SK-N-SH treated with all-trans-retinoic acid at 6 μM for 48 hours (cell line): ENCODE measurements around the gene BAIAP3.

ENCODE experiments used
- ATAC-seq: fragments of 200-7000 bp; cut with Tn5 transposase; 3 replicates; pipeline ENCODE4 v1.9.1; 2020; ENCODE audit warnings: mild to moderate bottlenecking, moderate library complexity
- ARNTL ChIP-seq: fragments of 450-650 bp; formaldehyde crosslinking; IDR thresholded peaks from 2 replicates; pipeline ENCODE4 v1.5.0; 2020; ENCODE audit warnings: low read depth, mild to moderate bottlenecking, moderate library complexity, borderline replicate concordance
- BACH2 ChIP-seq: fragments of 250-450 bp; sonication (Bioruptor Pico); IDR thresholded peaks from 2 replicates; pipeline ENCODE4 v1.9.0; 2021; ENCODE audit warnings: mild to moderate bottlenecking, borderline replicate concordance
- CSDC2 ChIP-seq: fragments of 250-450 bp; sonication (Bioruptor Pico); IDR thresholded peaks from 2 replicates; pipeline ENCODE4 v1.5.0; 2020; ENCODE audit warnings: mild to moderate bottlenecking, moderate library complexity
- ESRRG ChIP-seq: fragments of 250-450 bp; sonication (Bioruptor Pico); IDR thresholded peaks from 2 replicates; pipeline ENCODE4 v1.6.1; 2021; ENCODE audit warnings: mild to moderate bottlenecking
- GLIS3 ChIP-seq: fragments of 250-450 bp; sonication (Bioruptor Pico); IDR thresholded peaks from 2 replicates; pipeline ENCODE4 v1.5.0; 2020; ENCODE audit warnings: mild to moderate bottlenecking, moderate library complexity
- ISL1 ChIP-seq: fragments of 250-450 bp; sonication (Bioruptor Pico); IDR thresholded peaks from 2 replicates; pipeline ENCODE4 v2.1.2; 2022; ENCODE audit warnings: mild to moderate bottlenecking, moderate library complexity
- OSR1 ChIP-seq: fragments of 250-450 bp; sonication (Bioruptor Pico); IDR thresholded peaks from 2 replicates; pipeline ENCODE4 v1.8.0; 2022; ENCODE audit warnings: moderate library complexity, mild to moderate bottlenecking, inconsistent platforms
- RARB ChIP-seq: fragments of 250-450 bp; sonication (Bioruptor Pico); IDR thresholded peaks from 2 replicates; pipeline ENCODE4 v1.8.0; 2021; ENCODE audit warnings: mild to moderate bottlenecking, moderate library complexity
- SNAI2 ChIP-seq: fragments of 250-450 bp; sonication (Bioruptor Pico); IDR thresholded peaks from 2 replicates; pipeline ENCODE4 v1.5.0; 2020; ENCODE audit warnings: mild to moderate bottlenecking, moderate library complexity
- TCF4 ChIP-seq: fragments of 250-450 bp; sonication (Bioruptor Pico); IDR thresholded peaks from 2 replicates; pipeline ENCODE4 v1.8.0; 2021; ENCODE audit warnings: mild to moderate bottlenecking, moderate library complexity, borderline replicate concordance
- TOX ChIP-seq: fragments of 250-450 bp; sonication (Bioruptor Pico); IDR thresholded peaks from 2 replicates; pipeline ENCODE4 v1.8.0; 2021; ENCODE audit warnings: mild to moderate bottlenecking, moderate library complexity, borderline replicate concordance
- ZC3H10 ChIP-seq: fragments of 250-450 bp; sonication (Bioruptor Pico); IDR thresholded peaks from 2 replicates; pipeline ENCODE4 v1.5.1; 2021; ENCODE audit warnings: mild to moderate bottlenecking, moderate library complexity
- ZFP3 ChIP-seq: fragments of 250-450 bp; sonication (Bioruptor Pico); IDR thresholded peaks from 2 replicates; pipeline ENCODE4 v1.5.0; 2020; ENCODE audit warnings: mild to moderate bottlenecking, moderate library complexity
- ZFP30 ChIP-seq: fragments of 450-650 bp; formaldehyde crosslinking; IDR thresholded peaks from 2 replicates; pipeline ENCODE4 v1.5.0; 2022; ENCODE audit warnings: mild to moderate bottlenecking, moderate library complexity
- ZNF565 ChIP-seq: fragments of 450-650 bp; formaldehyde crosslinking; conservative IDR thresholded peaks from 2 replicates; pipeline ENCODE4 v1.5.0; 2020; ENCODE audit warnings: low read depth, mild to moderate bottlenecking, moderate library complexity
- ZNF70 ChIP-seq: fragments of 450-650 bp; formaldehyde crosslinking; IDR thresholded peaks from 2 replicates; pipeline ENCODE4 v1.5.0; 2020; ENCODE audit warnings: mild to moderate bottlenecking, moderate library complexity
- ZNF8 ChIP-seq: fragments of 450-650 bp; formaldehyde crosslinking; IDR thresholded peaks from 2 replicates; pipeline ENCODE4 v1.5.0; 2020; ENCODE audit warnings: mild to moderate bottlenecking, moderate library complexity
- TF ChIP-seq, protein P1 (sequence below): fragments of 250-450 bp; sonication (Bioruptor Pico); IDR thresholded peaks from 2 replicates; pipeline ENCODE4 v1.5.0; 2020; ENCODE audit warnings: mild to moderate bottlenecking, moderate library complexity
- TF ChIP-seq, protein P2 (sequence below): fragments of 250-450 bp; sonication (Bioruptor Pico); IDR thresholded peaks from 2 replicates; pipeline ENCODE4 v1.5.1; 2020; ENCODE audit warnings: low read depth, mild to moderate bottlenecking, moderate library complexity
- TF ChIP-seq, protein P3 (sequence below): fragments of 250-450 bp; sonication (Bioruptor Pico); IDR thresholded peaks from 2 replicates; pipeline ENCODE4 v1.8.0; 2021; ENCODE audit warnings: low read depth, mild to moderate bottlenecking, moderate library complexity, borderline replicate concordance

Gene BAIAP3

GRCh38 chr16:1393613-1394176, 60.2 kb downstream of the BAIAP3 start:
- ATAC-seq: no peak
- TF ChIP-seq ZNF8 (CRISPR knock-in tag) (no peak), TOX (CRISPR knock-in tag) (no peak)
- TF ChIP-seq, protein P1, sequence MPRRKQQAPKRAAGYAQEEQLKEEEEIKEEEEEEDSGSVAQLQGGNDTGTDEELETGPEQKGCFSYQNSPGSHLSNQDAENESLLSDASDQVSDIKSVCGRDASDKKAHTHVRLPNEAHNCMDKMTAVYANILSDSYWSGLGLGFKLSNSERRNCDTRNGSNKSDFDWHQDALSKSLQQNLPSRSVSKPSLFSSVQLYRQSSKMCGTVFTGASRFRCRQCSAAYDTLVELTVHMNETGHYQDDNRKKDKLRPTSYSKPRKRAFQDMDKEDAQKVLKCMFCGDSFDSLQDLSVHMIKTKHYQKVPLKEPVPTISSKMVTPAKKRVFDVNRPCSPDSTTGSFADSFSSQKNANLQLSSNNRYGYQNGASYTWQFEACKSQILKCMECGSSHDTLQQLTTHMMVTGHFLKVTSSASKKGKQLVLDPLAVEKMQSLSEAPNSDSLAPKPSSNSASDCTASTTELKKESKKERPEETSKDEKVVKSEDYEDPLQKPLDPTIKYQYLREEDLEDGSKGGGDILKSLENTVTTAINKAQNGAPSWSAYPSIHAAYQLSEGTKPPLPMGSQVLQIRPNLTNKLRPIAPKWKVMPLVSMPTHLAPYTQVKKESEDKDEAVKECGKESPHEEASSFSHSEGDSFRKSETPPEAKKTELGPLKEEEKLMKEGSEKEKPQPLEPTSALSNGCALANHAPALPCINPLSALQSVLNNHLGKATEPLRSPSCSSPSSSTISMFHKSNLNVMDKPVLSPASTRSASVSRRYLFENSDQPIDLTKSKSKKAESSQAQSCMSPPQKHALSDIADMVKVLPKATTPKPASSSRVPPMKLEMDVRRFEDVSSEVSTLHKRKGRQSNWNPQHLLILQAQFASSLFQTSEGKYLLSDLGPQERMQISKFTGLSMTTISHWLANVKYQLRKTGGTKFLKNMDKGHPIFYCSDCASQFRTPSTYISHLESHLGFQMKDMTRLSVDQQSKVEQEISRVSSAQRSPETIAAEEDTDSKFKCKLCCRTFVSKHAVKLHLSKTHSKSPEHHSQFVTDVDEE: no peak

DNA sequence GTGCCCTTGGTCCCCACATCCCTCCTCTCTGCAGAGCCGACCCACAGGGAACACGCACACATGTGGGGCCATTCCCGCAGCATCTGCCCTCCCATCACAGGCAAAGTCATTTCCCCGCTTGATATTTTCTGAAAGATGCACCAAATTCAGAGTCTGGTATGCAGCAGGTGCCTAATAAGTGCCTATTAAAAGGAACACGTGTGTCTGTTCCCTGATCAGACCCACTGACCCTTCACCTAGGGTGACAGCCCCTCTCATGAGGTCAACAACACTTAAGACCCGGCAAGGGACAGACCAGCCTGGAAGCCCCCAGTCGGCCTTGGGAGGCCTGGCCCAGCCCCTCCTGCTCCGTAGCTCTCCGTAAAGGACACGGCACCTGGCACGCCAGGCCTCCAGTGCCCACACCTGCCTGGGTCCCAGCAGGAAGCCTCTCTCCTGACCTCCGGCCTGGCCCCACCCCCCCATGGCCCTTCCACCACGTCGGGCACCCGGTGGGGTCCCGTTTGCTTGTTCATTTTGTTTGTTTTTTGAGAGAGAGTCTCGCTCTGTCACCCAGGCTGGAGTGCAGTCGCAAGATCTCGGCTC, 61.0 kb downstream of the BAIAP3 start:
- TF ChIP-seq ARNTL (CRISPR knock-in tag) (no peak), TCF4 (CRISPR knock-in tag) (no peak), ZNF70 (CRISPR knock-in tag) (no peak), RARB (no peak), GLIS3 (CRISPR knock-in tag) (no peak), ZFP3 (no peak), ZFP30 (no peak), SNAI2 (CRISPR knock-in tag) (no peak), CSDC2 (CRISPR knock-in tag) (no peak), ZNF8 (CRISPR knock-in tag) (no peak), ISL1 (no peak), ESRRG (no peak)
- TF ChIP-seq, protein P2, sequence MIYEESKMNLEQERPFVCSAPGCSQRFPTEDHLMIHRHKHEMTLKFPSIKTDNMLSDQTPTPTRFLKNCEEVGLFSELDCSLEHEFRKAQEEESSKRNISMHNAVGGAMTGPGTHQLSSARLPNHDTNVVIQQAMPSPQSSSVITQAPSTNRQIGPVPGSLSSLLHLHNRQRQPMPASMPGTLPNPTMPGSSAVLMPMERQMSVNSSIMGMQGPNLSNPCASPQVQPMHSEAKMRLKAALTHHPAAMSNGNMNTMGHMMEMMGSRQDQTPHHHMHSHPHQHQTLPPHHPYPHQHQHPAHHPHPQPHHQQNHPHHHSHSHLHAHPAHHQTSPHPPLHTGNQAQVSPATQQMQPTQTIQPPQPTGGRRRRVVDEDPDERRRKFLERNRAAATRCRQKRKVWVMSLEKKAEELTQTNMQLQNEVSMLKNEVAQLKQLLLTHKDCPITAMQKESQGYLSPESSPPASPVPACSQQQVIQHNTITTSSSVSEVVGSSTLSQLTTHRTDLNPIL (CRISPR knock-in tag): no peak
- TF ChIP-seq, protein P3, sequence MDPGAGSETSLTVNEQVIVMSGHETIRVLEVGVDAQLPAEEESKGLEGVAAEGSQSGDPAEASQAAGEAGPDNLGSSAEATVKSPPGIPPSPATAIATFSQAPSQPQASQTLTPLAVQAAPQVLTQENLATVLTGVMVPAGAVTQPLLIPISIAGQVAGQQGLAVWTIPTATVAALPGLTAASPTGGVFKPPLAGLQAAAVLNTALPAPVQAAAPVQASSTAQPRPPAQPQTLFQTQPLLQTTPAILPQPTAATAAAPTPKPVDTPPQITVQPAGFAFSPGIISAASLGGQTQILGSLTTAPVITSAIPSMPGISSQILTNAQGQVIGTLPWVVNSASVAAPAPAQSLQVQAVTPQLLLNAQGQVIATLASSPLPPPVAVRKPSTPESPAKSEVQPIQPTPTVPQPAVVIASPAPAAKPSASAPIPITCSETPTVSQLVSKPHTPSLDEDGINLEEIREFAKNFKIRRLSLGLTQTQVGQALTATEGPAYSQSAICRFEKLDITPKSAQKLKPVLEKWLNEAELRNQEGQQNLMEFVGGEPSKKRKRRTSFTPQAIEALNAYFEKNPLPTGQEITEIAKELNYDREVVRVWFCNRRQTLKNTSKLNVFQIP (CRISPR knock-in tag): no peak
- TF ChIP-seq, protein P1: no peak
- ATAC-seq: no peak

- ATAC-seq: no peak
Observed at GRCh38 chr16:1395444-1396031, 62.1 kb downstream of the BAIAP3 start.

More at GRCh38 chr16:1395444-1396031, 62.1 kb downstream of the BAIAP3 start:
- TF ChIP-seq GLIS3 (CRISPR knock-in tag) (no peak), OSR1 (CRISPR knock-in tag) (no peak), ZNF565 (CRISPR knock-in tag) (no peak), TOX (CRISPR knock-in tag) (no peak), BACH2 (CRISPR knock-in tag) (no peak), ZNF70 (CRISPR knock-in tag) (no peak), ARNTL (CRISPR knock-in tag) (no peak), RARB (no peak), CSDC2 (CRISPR knock-in tag) (no peak), TCF4 (CRISPR knock-in tag) (no peak), ESRRG (no peak), ZC3H10 (CRISPR knock-in tag) (no peak), ZNF8 (CRISPR knock-in tag) (no peak)
- TF ChIP-seq, protein P1: no peak
- TF ChIP-seq, protein P3 (CRISPR knock-in tag): no peak
